DOHH2 (cell line): Measurements from ENCODE around the gene UBE2D4.
A peak's percentile ranks its signal among the peaks of the same experiment; 100 is the strongest.

Experiments used
- H3F3A ChIP-seq: fragments of 200-600 bp; sonication (generic), shearing (Covaris generic); 2 replicates; pipeline ENCODE4 v1.6.0; 2016; ENCODE audit warnings: antibody characterized with exemption, mild to moderate bottlenecking; ENCODE audit not compliant: control insufficient read depth, insufficient read depth
- H3K27ac ChIP-seq: fragments of 200-600 bp; sonication (generic); 2 replicates; pipeline ENCODE4 v1.5.1; 2014; ENCODE audit warnings: low read depth, mild to moderate bottlenecking, low read length, moderate library complexity
- H3K27me3 ChIP-seq: fragments of 200-600 bp; sonication (generic); 2 replicates; pipeline ENCODE4 v1.6.1; 2014; ENCODE audit warnings: mild to moderate bottlenecking, low read length, mixed read lengths; ENCODE audit not compliant: control insufficient read depth
- H3K36me3 ChIP-seq: fragments of 200-600 bp; sonication (generic); 2 replicates; pipeline ENCODE4 v1.6.1; 2014; ENCODE audit warnings: mild to moderate bottlenecking, low read length, moderate library complexity, mixed read lengths; ENCODE audit not compliant: control insufficient read depth
- H3K4me1 ChIP-seq: fragments of 200-600 bp; sonication (generic); 2 replicates; pipeline ENCODE4 v1.6.1; 2014; ENCODE audit warnings: mild to moderate bottlenecking, low read length, mixed read lengths; ENCODE audit not compliant: control insufficient read depth
- H3K4me2 ChIP-seq: fragments of 200-600 bp; sonication (generic); 2 replicates; pipeline ENCODE4 v1.6.0; 2014; ENCODE audit warnings: mild to moderate bottlenecking, low read length, moderate library complexity
- H3K4me3 ChIP-seq: fragments of 200-600 bp; sonication (generic); 2 replicates; pipeline ENCODE4 v1.5.1; 2014; ENCODE audit warnings: mild to moderate bottlenecking, low read length, mixed read lengths
- H3K79me2 ChIP-seq: fragments of 200-600 bp; sonication (generic); 2 replicates; pipeline ENCODE4 v1.6.1; 2014; ENCODE audit warnings: mild to moderate bottlenecking, low read length, mixed read lengths; ENCODE audit not compliant: control insufficient read depth
- H3K9me2 ChIP-seq: fragments of 200-600 bp; sonication (generic); replicated peaks from 2 replicates; pipeline ENCODE4 v1.6.1; 2014; ENCODE audit warnings: mild to moderate bottlenecking, low read length, mixed read lengths; ENCODE audit not compliant: control insufficient read depth
- H3K9me3 ChIP-seq: fragments of 200-600 bp; sonication (generic); 2 replicates; pipeline ENCODE4 v1.6.1; 2014; ENCODE audit warnings: antibody characterized with exemption, low read length, mixed read lengths; ENCODE audit not compliant: control insufficient read depth, insufficient read depth
- H4K20me1 ChIP-seq: fragments of 200-600 bp; sonication (generic); 2 replicates; pipeline ENCODE4 v1.6.0; 2014; ENCODE audit warnings: low read depth, mild to moderate bottlenecking, antibody characterized with exemption, low read length, moderate library complexity; ENCODE audit not compliant: control insufficient read depth, insufficient read depth
- EZH2phosphoT487 ChIP-seq: fragments of 200-600 bp; sonication (generic); IDR thresholded peaks from 2 replicates; pipeline ENCODE4 v1.6.1; 2017; ENCODE audit warnings: borderline replicate concordance, mild to moderate bottlenecking, antibody characterized with exemption, low read length, moderate library complexity, mixed read lengths
- TF ChIP-seq, protein P1 (sequence below): fragments of 200-600 bp; sonication (generic); IDR thresholded peaks from one replicate; pipeline ENCODE4 v1.5.1; 2014; ENCODE audit warnings: antibody characterized with exemption, mild to moderate bottlenecking, low read depth, low read length; ENCODE audit not compliant: poor library complexity, severe bottlenecking

The UBE2D4 gene

DNA sequence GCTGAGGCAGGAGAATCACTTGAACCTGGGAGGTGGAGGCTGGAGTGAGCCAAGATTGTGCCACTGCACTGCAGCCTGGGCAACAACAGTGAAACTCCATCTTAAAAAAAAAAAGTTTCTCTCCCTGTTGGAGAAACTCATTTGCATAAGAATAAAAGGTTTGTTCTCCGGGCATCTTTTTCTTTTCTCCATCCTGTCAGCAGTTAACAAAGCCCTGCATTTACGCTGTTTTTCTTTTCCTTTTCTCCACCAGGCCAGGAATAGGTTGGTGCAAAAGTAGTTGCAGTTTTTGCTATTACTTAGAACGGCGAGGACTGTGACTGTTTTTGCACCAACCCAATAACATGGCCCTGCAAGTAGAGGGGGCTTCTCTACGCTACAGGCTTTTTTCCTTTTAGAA is 10.3 kb upstream of the UBE2D4 start:
- Histone ChIP-seq H3K4me1 (no peaks in the 10 kb centered on the region), H4K20me1 (no peaks in the 10 kb centered on the region; the same call in 1 of the 2 replicates), H3K9me2 (no peaks in the 10 kb centered on the region), H3K9me3 (no peaks in the 10 kb centered on the region), H3K4me3 (no peak overlapping the region), H3K4me2 (no peak overlapping the region), H3K36me3 (peaks cover 16% of the 10 kb centered on the region), H3K79me2 (peaks cover 16% of the 10 kb centered on the region), H3K27me3 (no peaks in the 10 kb centered on the region), H3F3A (peaks cover 4% of the 10 kb centered on the region), H3K27ac (no peak overlapping the region)
- TF ChIP-seq, protein P1, sequence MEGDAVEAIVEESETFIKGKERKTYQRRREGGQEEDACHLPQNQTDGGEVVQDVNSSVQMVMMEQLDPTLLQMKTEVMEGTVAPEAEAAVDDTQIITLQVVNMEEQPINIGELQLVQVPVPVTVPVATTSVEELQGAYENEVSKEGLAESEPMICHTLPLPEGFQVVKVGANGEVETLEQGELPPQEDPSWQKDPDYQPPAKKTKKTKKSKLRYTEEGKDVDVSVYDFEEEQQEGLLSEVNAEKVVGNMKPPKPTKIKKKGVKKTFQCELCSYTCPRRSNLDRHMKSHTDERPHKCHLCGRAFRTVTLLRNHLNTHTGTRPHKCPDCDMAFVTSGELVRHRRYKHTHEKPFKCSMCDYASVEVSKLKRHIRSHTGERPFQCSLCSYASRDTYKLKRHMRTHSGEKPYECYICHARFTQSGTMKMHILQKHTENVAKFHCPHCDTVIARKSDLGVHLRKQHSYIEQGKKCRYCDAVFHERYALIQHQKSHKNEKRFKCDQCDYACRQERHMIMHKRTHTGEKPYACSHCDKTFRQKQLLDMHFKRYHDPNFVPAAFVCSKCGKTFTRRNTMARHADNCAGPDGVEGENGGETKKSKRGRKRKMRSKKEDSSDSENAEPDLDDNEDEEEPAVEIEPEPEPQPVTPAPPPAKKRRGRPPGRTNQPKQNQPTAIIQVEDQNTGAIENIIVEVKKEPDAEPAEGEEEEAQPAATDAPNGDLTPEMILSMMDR, result no peak
- no peak for TF ChIP-seq EZH2phosphoT487

DNA sequence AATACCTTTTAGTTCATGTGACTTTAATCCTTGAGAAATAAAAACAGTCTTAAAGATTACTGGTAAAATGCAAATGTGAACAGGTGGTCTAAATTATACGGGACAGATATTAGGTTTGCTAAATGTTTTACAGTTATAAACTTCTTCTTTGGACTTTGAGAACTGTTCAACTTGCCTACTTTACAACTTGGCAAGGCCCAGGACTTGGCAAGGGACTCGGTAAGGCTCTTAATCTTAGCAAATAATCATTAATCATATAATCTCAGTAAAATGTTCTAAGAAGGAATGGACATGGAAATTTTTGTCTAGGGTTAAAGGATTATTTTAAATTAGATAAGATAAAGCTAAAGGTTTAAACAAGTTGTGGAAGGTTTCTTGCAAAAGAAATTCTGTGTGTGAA is 4.8 kb upstream of the UBE2D4 start:
- H3K4me3 ChIP-seq, result no peak overlapping the region
- H3K9me3 ChIP-seq, result no peaks in the 10 kb centered on the region
- TF ChIP-seq EZH2phosphoT487, result no peak
- TF ChIP-seq, protein P1, result no peak
- H3K4me2 ChIP-seq, result no peak overlapping the region
- peaks cover 4% of the 10 kb centered on the region; the same call in 1 of the 2 replicates for H3F3A ChIP-seq
- no peaks in the 10 kb centered on the region for H3K27me3 ChIP-seq
- H3K79me2 ChIP-seq, result peaks cover 56% of the 10 kb centered on the region
- peaks cover 28% of the 10 kb centered on the region for H3K36me3 ChIP-seq
- H3K4me1 ChIP-seq, result peaks cover 17% of the 10 kb centered on the region
- H4K20me1 ChIP-seq, result no peaks in the 10 kb centered on the region; the same call in 1 of the 2 replicates
- H3K27ac ChIP-seq, result no peak overlapping the region
- no peaks in the 10 kb centered on the region for H3K9me2 ChIP-seq

DNA sequence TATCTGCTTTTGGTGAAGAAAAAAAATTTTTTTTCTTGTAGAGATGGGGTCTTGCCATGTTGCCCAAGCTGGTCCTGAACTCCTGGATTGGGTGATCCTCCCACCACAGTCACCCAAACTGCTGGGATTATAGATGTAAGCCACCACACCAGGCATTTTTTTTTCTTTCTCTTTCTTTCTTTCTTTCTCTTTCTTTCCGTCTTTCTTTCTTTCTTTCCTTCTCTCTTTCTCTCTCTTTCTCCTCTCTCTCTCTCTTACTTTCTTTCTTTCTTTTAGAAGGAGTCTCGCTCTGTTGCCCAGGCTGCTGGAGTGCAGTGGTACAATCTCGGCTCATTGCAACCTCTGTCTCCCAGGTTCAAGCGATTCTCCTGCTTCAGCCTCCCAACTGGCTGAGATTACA is 3.5 kb upstream of the UBE2D4 start:
- H3K27ac ChIP-seq, result no peak overlapping the region
- H3F3A ChIP-seq, result peaks cover 4% of the 10 kb centered on the region; the same call in 1 of the 2 replicates
- no peak overlapping the region for H3K4me2 ChIP-seq
- H3K9me2 ChIP-seq, result no peaks in the 10 kb centered on the region
- H3K27me3 ChIP-seq, result no peaks in the 10 kb centered on the region
- H4K20me1 ChIP-seq, result no peaks in the 10 kb centered on the region; the same call in 1 of the 2 replicates
- peaks cover 28% of the 10 kb centered on the region for H3K36me3 ChIP-seq
- H3K4me1 ChIP-seq, result peaks cover 27% of the 10 kb centered on the region
- H3K9me3 ChIP-seq, result no peaks in the 10 kb centered on the region
- H3K79me2 ChIP-seq, result peaks cover 66% of the 10 kb centered on the region
- no peak for TF ChIP-seq EZH2phosphoT487
- TF ChIP-seq, protein P1, result no peak
- no peak overlapping the region for H3K4me3 ChIP-seq

DNA sequence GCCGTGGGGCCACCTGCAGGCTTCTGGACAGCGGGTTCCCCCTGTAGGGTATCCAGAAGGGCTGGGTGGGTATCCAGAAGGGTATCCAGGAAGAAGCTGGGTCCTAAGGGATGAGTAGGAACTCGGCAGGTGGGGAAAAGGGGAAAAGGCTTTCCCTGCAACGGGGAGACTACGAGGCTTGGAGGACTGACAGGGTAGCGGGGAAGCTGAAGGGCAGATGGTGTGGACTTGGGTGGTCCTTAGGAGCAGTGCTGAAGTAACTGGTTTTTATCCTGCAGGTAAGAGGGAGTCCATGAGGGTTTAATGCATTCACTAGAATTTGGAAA is 525 bp downstream of the UBE2D4 start:
- no peaks in the 10 kb centered on the region for H4K20me1 ChIP-seq
- H3K36me3 ChIP-seq, result peaks cover 15% of the 10 kb centered on the region
- TF ChIP-seq, protein P1, result peak; percentile 44
- TF ChIP-seq EZH2phosphoT487, result no peak
- H3K27me3 ChIP-seq, result no peaks in the 10 kb centered on the region
- no peaks in the 10 kb centered on the region for H3K9me2 ChIP-seq
- no peaks in the 10 kb centered on the region for H3K9me3 ChIP-seq
- H3K4me2 ChIP-seq, result peak overlapping the region; percentile 97
- H3K79me2 ChIP-seq, result peaks cover 57% of the 10 kb centered on the region
- peak overlapping the region; percentile 94 for H3K4me3 ChIP-seq
- peaks cover 27% of the 10 kb centered on the region for H3K4me1 ChIP-seq
- H3F3A ChIP-seq, result peaks cover 4% of the 10 kb centered on the region; the same call in 1 of the 2 replicates
- peak overlapping the region; percentile 64 for H3K27ac ChIP-seq
